Effector memory CD8-positive, alpha-beta T cell (primary cell): ENCODE data around the gene GRIK1.

Experiments used
- ATAC-seq: fragments of 150-1000 bp; cut with Tn5 transposase; replicated peaks from 2 replicates; pipeline ENCODE4 v1.10.0; 2021; ENCODE audit warnings: mild to moderate bottlenecking, moderate library complexity
- DNase-seq, 3 experiments: peaks; one replicate each; pipeline ENCODE4 v3.0.0; 2021
- H3K27ac Mint-ChIP-seq, 2 donors: one replicate each; pipeline ENCODE4 v1.8.0; 2022; ENCODE audit warnings: mild to moderate bottlenecking in 2 of 2, mixed read lengths in 2 of 2, moderate library complexity in 2 of 2
- H3K27me3 Mint-ChIP-seq, 2 donors: one replicate each; pipeline ENCODE4 v1.8.0; 2022; ENCODE audit warnings: mixed read lengths in 2 of 2
- H3K36me3 Mint-ChIP-seq: one replicate; pipeline ENCODE4 v1.8.0; 2022; ENCODE audit warnings: mild to moderate bottlenecking, moderate library complexity, mixed read lengths; ENCODE audit not compliant: insufficient read depth
- H3K4me1 Mint-ChIP-seq, 2 donors: one replicate each; pipeline ENCODE4 v1.8.0; 2022; ENCODE audit warnings: low read depth in 2 of 2, mixed read lengths in 2 of 2
- H3K4me3 Mint-ChIP-seq, 2 donors: one replicate each; pipeline ENCODE4 v1.8.0; 2022; ENCODE audit warnings: mild to moderate bottlenecking in 2 of 2, mixed read lengths in 2 of 2, moderate library complexity in 2 of 2
- H3K9me3 Mint-ChIP-seq, 2 donors: one replicate each; pipeline ENCODE4 v1.8.0; 2022; ENCODE audit warnings: mixed read lengths in 2 of 2

GRIK1 gene

GRCh38 chr21:29571949-29572348 lies 367.8 kb downstream of the GRIK1 start:
- Mint-ChIP-seq H3K27me3 (no peaks in the 10 kb centered on the region), H3K4me1 (no peaks in the 10 kb centered on the region), H3K4me3 (no peak overlapping the region), H3K36me3 (no peaks in the 10 kb centered on the region), H3K9me3 (no peaks in the 10 kb centered on the region), H3K27ac (no peak overlapping the region)
- no peak for DNase-seq
- no peak for ATAC-seq

- Mint-ChIP-seq H3K36me3 (no peaks in the 10 kb centered on the region), H3K4me3 (no peak overlapping the region), H3K27me3 (no peaks in the 10 kb centered on the region), H3K27ac (no peak overlapping the region), H3K9me3 (no peaks in the 10 kb centered on the region), H3K4me1 (no peaks in the 10 kb centered on the region)
- ATAC-seq (no peak), DNase-seq (no peak)
Observed at GRCh38 chr21:29568020-29568697, 371.6 kb downstream of the GRIK1 start.

GRCh38 chr21:29557931-29558725 lies 381.7 kb downstream of the GRIK1 start:
- Mint-ChIP-seq H3K4me3 (no peak overlapping the region), H3K9me3 (no peaks in the 10 kb centered on the region), H3K27ac (no peak overlapping the region), H3K27me3 (no peaks in the 10 kb centered on the region), H3K4me1 (no peaks in the 10 kb centered on the region), H3K36me3 (no peaks in the 10 kb centered on the region)
- ATAC-seq = no peak
- no peak for DNase-seq

GRCh38 chr21:29557200-29557599 lies 382.6 kb downstream of the GRIK1 start:
- H3K4me3 Mint-ChIP-seq = no peak overlapping the region
- ATAC-seq (no peak), DNase-seq (no peak)
- no peaks in the 10 kb centered on the region for H3K27me3 Mint-ChIP-seq
- no peak overlapping the region for H3K27ac Mint-ChIP-seq
- no peaks in the 10 kb centered on the region for H3K9me3 Mint-ChIP-seq
- H3K4me1 Mint-ChIP-seq = no peaks in the 10 kb centered on the region
- no peaks in the 10 kb centered on the region for H3K36me3 Mint-ChIP-seq

GRCh38 chr21:29555601-29556000 lies 384.2 kb downstream of the GRIK1 start:
- H3K27ac Mint-ChIP-seq = no peak overlapping the region
- no peaks in the 10 kb centered on the region for H3K36me3 Mint-ChIP-seq
- no peak overlapping the region for H3K4me3 Mint-ChIP-seq
- ATAC-seq (no peak), DNase-seq (no peak)
- no peaks in the 10 kb centered on the region for H3K27me3 Mint-ChIP-seq
- no peaks in the 10 kb centered on the region for H3K9me3 Mint-ChIP-seq
- no peaks in the 10 kb centered on the region for H3K4me1 Mint-ChIP-seq

- H3K27ac Mint-ChIP-seq = no peak overlapping the region
- no peak overlapping the region for H3K4me3 Mint-ChIP-seq
- ATAC-seq = no peak
- DNase-seq = no peak
- H3K27me3 Mint-ChIP-seq = no peaks in the 10 kb centered on the region
- no peaks in the 10 kb centered on the region for H3K4me1 Mint-ChIP-seq
- H3K36me3 Mint-ChIP-seq = peaks cover 3% of the 10 kb centered on the region
- H3K9me3 Mint-ChIP-seq = peaks cover 0 to 1% of the 10 kb centered on the region in 2 donors
Observed at GRCh38 chr21:29550205-29550604, 389.6 kb downstream of the GRIK1 start.

GRCh38 chr21:29549614-29550013 lies 390.2 kb downstream of the GRIK1 start:
- H3K27me3 Mint-ChIP-seq = no peaks in the 10 kb centered on the region
- no peaks in the 10 kb centered on the region for H3K4me1 Mint-ChIP-seq
- H3K27ac Mint-ChIP-seq = no peak overlapping the region
- peaks cover 3% of the 10 kb centered on the region for H3K36me3 Mint-ChIP-seq
- ATAC-seq = no peak
- DNase-seq = no peak
- no peak overlapping the region for H3K4me3 Mint-ChIP-seq
- peaks cover 0 to 1% of the 10 kb centered on the region in 2 donors for H3K9me3 Mint-ChIP-seq

GRCh38 chr21:29547998-29548397 lies 391.8 kb downstream of the GRIK1 start:
- H3K36me3 Mint-ChIP-seq = peaks cover 3% of the 10 kb centered on the region
- peaks cover 0 to 1% of the 10 kb centered on the region in 2 donors for H3K9me3 Mint-ChIP-seq
- H3K4me3 Mint-ChIP-seq = no peak overlapping the region
- no peaks in the 10 kb centered on the region for H3K27me3 Mint-ChIP-seq
- no peaks in the 10 kb centered on the region for H3K4me1 Mint-ChIP-seq
- no peak for DNase-seq
- H3K27ac Mint-ChIP-seq = no peak overlapping the region
- no peak for ATAC-seq

GRCh38 chr21:29546071-29546470 lies 393.7 kb downstream of the GRIK1 start:
- H3K4me3 Mint-ChIP-seq = no peak overlapping the region
- peaks cover 0 to 1% of the 10 kb centered on the region in 2 donors for H3K9me3 Mint-ChIP-seq
- ATAC-seq (no peak), DNase-seq (no peak)
- H3K36me3 Mint-ChIP-seq = peaks cover 3% of the 10 kb centered on the region
- no peaks in the 10 kb centered on the region for H3K27me3 Mint-ChIP-seq
- no peak overlapping the region for H3K27ac Mint-ChIP-seq
- H3K4me1 Mint-ChIP-seq = no peaks in the 10 kb centered on the region

GRCh38 chr21:29540289-29540688 lies 399.5 kb downstream of the GRIK1 start:
- Mint-ChIP-seq H3K9me3 (peaks cover 0 to 7% of the 10 kb centered on the region in 2 donors), H3K27ac (no peak overlapping the region), H3K36me3 (no peaks in the 10 kb centered on the region), H3K4me1 (no peaks in the 10 kb centered on the region), H3K4me3 (no peak overlapping the region), H3K27me3 (no peaks in the 10 kb centered on the region)
- ATAC-seq (no peak), DNase-seq (no peak)

GRCh38 chr21:29538115-29538514 lies 401.7 kb downstream of the GRIK1 start:
- Mint-ChIP-seq H3K27me3 (no peaks in the 10 kb centered on the region), H3K36me3 (no peaks in the 10 kb centered on the region), H3K9me3 (peaks cover 0 to 7% of the 10 kb centered on the region in 2 donors), H3K27ac (no peak overlapping the region), H3K4me3 (no peak overlapping the region), H3K4me1 (no peaks in the 10 kb centered on the region)
- no peak for DNase-seq
- ATAC-seq = no peak

- peaks cover 0 to 7% of the 10 kb centered on the region in 2 donors for H3K9me3 Mint-ChIP-seq
- DNase-seq = no peak
Observed at GRCh38 chr21:29534448-29534847, 405.3 kb downstream of the GRIK1 start.

GRCh38 chr21:29529139-29529538 lies 410.7 kb downstream of the GRIK1 start:
- DNase-seq (no peak), ATAC-seq (no peak)
- H3K27ac Mint-ChIP-seq = no peak overlapping the region
- peaks cover 4 to 18% of the 10 kb centered on the region in 2 donors for H3K9me3 Mint-ChIP-seq
- no peaks in the 10 kb centered on the region for H3K27me3 Mint-ChIP-seq
- H3K4me3 Mint-ChIP-seq = no peak overlapping the region
- H3K36me3 Mint-ChIP-seq = no peaks in the 10 kb centered on the region
- H3K4me1 Mint-ChIP-seq = no peaks in the 10 kb centered on the region

More at GRCh38 chr21:29534448-29534847, 405.3 kb downstream of the GRIK1 start:
- no peaks in the 10 kb centered on the region for H3K4me1 Mint-ChIP-seq
- H3K36me3 Mint-ChIP-seq = no peaks in the 10 kb centered on the region
- ATAC-seq = no peak
- H3K4me3 Mint-ChIP-seq = no peak overlapping the region
- no peaks in the 10 kb centered on the region for H3K27me3 Mint-ChIP-seq
- no peak overlapping the region for H3K27ac Mint-ChIP-seq

GRCh38 chr21:29526545-29526944 lies 413.3 kb downstream of the GRIK1 start:
- DNase-seq (no peak), ATAC-seq (no peak)
- Mint-ChIP-seq H3K27ac (no peak overlapping the region), H3K27me3 (no peaks in the 10 kb centered on the region), H3K4me3 (no peak overlapping the region), H3K36me3 (no peaks in the 10 kb centered on the region), H3K9me3 (peaks cover 7 to 18% of the 10 kb centered on the region in 2 donors), H3K4me1 (no peaks in the 10 kb centered on the region)
